SK-N-SH (cell line): ENCODE measurements around the gene ENSA.

ENCODE experiments used
- CTCF ChIP-seq: fragments of 200-600 bp; sonication (generic); IDR thresholded peaks from 2 replicates; pipeline ENCODE4 v1.6.1; 2017; ENCODE audit warnings: antibody characterized with exemption, mild to moderate bottlenecking, moderate library complexity
- EP300 ChIP-seq, 2 experiments: IDR thresholded peaks; 2 replicates each; pipeline versions ENCODE4 v1.4.0 to v1.6.1; 2012; ENCODE audit warnings: borderline replicate concordance in 1 of 2, low read depth in 1 of 2, low read length in 1 of 2
- MXI1 ChIP-seq: IDR thresholded peaks from 2 replicates; pipeline ENCODE4 v1.6.1; 2012; ENCODE audit warnings: mild to moderate bottlenecking, low read depth, low read length, improper control_type of control experiment
- NFIC ChIP-seq: IDR thresholded peaks from 2 replicates; pipeline ENCODE4 v1.4.0; 2012; ENCODE audit warnings: borderline replicate concordance
- PBX3 ChIP-seq: IDR thresholded peaks from 2 replicates; pipeline ENCODE4; 2012
- RAD21 ChIP-seq: IDR thresholded peaks from 2 replicates; pipeline ENCODE4 v1.6.1; 2012; ENCODE audit warnings: mild to moderate bottlenecking, low read length
- TCF12 ChIP-seq: IDR thresholded peaks from 2 replicates; pipeline ENCODE4 v1.4.0; 2012

- TF ChIP-seq CTCF (peak; percentile 64), PBX3 (peak; percentile 70), RAD21 (peak; percentile 50), TCF12 (peak; percentile 63), MXI1 (no peak), NFIC (peak; percentile 76), EP300 (IDR thresholded peaks at IDR 0.05; ENCODE audit: borderline replicate concordance in 1 of 2, low read depth in 1 of 2, low read length in 1 of 2) (peak in 1 of 2 experiments; percentile 22; a peak in 1 of 4 replicates)
These were observed 9.6 kb downstream of the ENSA start for GRCh38 chr1:150619576-150620509.
